Epidermal melanocyte (primary cell): ENCODE results near the gene MFGE8.

ENCODE experiments used
- DNase-seq: peaks from one replicate; pipeline ENCODE4 v3.0.0; 2011; ENCODE audit warnings: low spot score; ENCODE audit not compliant: insufficient read length

The MFGE8 gene

DNA sequence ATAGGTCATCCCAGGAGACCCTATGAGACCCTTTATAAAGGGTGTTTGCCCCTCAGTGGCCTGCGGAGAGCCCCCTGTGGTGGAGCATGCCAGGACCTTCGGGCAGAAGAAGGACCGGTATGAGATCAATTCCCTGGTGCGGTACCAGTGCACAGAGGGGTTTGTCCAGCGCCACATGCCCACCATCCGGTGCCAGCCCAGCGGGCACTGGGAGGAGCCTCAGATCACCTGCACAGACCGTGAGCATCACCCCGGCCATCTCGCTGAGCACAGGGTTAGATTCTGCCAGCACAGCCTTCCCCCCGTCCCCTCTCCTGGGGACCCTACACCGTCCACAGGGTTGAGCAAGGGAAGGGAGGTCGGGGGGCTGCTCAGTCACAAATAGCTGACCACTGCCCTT, 39.4 kb downstream of the MFGE8 start:
- DNase-seq: no peak

DNA sequence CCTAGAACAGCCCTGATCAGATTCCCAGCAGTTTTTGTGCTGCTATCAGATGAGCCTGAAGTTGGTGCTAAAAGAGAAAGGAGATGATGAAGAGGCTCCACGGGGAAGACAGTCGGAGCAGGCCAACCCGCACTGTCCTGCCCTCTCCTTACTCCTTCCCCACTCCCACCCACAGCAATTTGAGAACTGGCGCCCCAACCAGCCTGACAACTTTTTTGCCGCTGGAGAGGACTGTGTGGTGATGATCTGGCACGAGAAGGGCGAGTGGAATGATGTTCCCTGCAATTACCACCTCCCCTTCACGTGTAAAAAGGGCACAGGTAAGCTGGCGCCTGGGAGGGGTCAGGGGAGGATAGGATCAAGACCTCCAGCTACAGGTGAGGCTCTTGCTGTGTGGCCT, 40.5 kb downstream of the MFGE8 start:
- no peak for DNase-seq

DNA sequence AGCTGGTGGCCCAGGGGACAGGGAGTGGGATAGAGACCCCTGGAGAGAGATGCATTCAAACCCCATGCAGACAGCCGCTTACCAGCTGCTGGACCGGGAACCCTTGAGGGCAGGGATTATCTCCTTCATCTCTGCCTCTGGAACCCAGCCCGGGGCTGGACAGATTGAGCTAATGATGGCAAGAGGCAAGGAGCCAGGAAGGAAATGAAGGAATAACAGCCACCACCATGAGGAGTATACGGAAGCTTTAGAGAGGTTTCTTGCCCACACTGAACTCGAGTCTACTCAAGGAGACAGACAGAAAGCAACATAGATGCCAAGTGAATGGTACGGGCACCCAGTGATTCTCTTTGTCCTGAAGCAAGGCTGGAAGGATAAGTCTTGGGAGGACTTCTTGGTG, 41.1 kb downstream of the MFGE8 start:
- no peak for DNase-seq

DNA sequence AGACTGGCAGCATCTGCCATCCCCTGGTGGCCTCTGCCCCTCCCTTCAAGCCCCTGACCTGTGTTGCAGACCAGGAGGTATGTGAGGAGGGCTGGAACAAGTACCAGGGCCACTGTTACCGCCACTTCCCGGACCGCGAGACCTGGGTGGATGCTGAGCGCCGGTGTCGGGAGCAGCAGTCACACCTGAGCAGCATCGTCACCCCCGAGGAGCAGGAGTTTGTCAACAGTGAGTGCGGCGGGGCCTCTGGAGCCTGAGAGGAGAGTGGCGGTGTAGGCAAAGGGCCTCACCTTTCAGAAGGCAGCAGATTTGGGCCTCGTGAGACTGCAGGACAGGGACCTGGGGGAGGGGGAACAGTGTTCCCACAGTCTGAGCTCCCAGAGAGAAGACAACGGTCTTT, 41.9 kb downstream of the MFGE8 start:
- no peak for DNase-seq

DNA sequence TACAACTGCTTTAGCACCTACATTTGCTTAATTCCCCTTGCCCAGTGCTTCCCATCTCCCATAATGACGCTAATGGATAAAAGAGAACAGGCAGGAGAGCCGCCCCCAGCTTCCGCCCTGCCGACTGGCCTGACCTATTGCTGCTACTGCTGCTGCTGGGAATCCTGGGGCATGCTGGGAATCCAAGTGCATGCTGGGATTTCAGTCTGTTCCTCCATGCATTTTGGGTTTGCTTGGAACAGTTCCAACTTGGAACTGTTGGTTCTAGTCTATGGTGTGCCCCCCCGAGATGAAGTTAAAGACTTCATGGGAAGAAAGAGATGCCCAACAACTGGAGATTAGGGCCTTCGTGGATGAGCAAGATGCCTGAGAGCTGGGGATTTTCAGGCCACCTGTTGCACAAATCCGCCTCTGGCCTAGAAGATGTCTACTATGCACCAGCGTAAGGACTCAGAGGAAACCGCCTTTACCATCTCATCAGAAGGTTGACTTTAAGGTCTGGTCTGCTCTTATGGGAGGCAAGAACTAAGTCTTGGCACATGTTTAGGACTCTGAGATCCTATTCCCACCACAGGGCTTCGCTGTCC, 46.8 kb downstream of the MFGE8 start:
- DNase-seq: no peak

DNA sequence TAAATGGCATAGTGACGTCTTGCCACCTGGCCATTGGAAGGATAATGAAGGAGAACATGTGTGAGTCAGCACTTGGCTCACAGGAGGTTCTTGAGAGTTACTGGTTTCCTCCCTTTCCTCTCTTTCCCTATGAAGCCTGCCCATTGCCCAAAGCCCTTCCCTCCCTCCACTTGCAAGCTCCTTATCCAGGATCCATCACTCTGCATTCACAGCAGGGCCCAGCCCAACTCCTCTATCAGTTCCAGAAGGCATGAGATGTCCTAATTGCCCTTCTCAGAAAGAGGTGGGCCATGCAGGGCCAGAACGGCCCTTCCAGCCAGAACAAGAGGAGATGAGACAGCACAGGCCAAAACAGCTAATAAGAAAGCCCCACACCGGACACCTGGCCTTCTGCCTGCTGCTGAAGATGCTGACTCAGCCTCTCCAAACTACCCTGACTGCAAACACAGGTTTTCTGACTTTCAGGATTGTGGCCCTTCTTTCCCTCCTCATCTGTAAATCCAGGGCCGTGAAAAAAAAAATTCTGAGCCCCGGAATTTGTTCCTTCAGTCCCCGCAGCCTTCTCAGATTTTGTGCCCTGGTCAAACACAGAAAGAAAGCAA, 47.6 kb downstream of the MFGE8 start:
- DNase-seq: no peak

DNA sequence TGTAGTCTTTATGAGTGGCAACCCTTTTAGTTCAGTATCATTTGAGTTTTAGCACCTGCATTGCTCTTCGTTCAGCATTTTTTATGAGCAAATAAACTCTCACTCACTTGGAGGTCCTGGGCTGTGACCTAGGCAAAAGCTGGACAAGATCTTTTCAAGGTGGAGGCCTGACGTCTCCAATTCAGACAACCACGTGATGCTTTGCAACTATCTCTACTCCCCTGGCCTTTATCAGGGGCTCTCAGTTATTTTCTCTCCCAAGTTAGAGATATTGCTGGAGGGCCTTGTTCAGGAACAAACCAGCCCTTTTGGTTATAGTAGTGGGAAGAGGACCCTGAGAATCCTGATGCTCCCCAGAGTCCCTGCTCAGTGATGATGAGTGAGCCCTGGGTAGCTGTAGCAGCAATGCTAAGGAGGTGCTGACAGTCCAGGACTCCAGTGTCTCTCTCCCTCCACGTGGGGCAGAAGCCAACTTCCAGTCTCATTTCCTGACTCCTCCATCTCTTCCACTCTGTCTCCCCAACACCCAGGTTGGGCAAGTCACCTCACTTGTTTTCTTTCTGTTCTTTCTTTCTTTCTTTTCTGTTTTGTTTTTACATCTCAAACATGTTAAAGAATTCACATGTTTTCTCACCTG, 48.2 kb downstream of the MFGE8 start:
- no peak for DNase-seq

DNA sequence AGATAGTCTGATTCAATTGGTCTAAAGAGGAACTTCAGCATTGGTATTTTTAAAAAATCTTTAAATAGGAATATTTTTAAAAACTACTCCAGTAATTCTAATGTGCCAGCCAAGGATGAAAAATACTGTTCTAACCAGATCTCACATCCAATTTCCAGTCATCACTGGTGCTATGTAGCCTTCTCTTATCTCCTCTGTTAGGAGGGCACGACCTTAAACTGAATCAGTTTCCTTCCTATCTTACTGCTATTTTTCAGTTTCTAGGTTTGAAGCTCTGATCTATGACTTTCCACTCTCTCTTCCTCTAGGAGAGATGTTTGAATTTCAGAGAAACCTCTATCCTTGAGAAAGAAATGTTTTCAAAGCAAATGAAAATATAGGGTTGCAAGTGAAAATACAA, 49.8 kb downstream of the MFGE8 start:
- no peak for DNase-seq

DNA sequence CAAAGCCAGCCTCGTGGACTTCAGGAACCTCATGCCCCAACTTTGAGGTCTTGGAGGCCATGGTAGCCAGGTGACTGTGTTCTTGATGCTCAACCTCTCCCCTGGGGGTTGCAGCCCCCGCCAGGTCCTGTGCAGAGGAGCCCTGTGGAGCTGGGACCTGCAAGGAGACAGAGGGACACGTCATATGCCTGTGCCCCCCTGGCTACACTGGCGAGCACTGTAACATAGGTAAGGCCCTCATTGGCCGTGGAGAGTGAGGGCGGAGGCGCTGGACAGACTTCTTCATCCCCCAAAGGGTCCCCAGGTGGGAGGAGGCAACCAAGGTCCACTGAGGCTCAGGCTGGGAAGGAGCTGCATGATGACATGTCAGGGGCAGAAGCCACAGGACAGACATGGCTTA, 53.0 kb downstream of the MFGE8 start:
- no peak for DNase-seq

DNA sequence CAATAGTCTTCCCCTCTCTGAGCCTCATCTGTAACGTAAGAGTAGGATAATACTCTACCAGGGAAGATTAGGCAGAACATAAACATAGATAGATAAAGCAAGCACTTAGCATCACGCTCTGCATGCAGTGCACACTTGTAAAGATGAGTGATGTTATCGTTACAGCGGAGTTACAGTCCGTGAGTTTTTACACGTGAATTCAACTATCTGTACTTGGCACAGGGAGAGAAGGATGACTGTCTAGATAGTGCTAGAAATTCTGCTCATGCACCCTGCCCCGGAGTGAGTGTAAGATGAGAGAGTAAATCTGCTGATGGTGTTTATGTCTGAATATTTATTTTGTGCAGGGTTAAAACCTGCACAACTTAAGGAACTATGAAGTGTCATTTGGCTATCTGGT, 53.6 kb downstream of the MFGE8 start:
- DNase-seq: no peak

DNA sequence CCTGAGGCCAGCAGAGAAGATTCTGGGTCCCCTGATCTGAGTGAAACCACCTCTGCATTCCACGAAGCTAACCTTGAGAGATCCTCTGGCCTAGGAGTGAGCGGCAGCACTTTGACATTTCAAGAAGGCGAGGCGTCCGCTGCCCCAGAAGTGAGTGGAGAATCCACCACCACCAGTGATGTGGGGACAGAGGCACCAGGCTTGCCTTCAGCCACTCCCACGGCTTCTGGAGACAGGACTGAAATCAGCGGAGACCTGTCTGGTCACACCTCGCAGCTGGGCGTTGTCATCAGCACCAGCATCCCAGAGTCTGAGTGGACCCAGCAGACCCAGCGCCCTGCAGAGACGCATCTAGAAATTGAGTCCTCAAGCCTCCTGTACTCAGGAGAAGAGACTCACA, 54.2 kb downstream of the MFGE8 start:
- DNase-seq: no peak

DNA sequence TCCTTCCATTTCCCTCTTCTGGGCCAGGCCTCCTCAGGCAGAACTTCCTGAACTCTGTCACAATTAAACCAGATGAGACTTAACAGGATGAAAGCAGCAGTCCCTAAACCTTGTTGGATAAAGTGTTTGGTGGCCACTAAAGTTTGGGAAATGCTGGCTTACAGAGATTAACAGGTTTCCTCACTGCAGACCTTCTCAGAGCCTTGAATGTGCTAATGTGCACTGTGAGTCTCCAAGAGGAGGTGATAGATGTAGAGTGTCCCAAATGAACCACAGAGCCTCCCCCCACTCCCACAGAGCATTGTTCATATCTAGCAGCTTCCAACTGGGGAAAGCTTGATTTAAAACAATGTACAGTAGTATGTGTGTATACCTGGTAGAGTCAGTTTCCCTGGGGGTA, 60.7 kb downstream of the MFGE8 start:
- DNase-seq: no peak

DNA sequence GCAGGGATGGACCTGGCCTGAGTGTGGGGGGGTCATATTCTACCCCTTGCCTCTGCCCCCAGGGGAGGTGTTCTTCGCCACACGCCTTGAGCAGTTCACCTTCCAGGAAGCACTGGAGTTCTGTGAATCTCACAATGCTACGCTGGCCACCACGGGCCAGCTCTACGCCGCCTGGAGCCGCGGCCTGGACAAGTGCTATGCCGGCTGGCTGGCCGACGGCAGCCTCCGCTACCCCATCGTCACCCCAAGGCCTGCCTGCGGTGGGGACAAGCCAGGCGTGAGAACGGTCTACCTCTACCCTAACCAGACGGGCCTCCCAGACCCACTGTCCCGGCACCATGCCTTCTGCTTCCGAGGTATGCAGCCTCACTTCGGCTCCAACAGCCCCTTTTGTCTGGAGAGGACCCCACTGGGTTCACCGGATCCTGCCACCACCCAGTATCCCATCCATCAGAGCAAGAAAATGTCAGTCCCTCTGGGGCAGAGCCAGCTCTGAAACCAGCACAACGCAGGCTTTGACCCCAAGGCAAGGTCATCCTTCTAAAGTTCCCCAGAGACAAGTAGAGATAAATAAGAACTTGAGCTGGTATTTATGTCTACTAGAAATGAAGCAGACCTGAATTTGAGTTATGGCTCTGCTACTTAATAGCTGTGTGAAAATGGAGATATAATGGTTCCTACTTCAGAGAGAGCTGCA, 63.7 kb downstream of the MFGE8 start:
- no peak for DNase-seq
